ENCODE data around the gene PCED1B.

DNA sequence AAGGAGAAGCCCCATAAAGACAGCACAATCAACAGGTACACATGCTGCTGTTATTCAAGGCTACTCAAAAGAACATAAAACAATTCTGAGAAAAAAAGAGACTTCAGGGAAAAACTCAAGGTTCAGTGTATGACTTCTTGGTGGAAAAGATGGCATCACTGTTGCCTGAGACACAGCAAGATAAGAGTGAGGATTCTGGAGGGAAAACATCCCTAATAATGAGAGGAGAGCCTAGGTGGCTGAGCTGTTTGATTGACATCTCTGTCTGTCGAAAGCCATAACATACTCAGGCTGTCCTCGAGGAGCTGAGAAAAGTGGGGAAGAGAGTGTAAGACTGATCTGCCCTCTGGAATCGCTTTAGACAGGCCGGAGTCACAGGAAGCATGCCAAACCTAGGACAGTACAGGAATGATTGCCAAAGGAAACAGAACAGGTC is 193.8 kb downstream of the PCED1B start:
- no peak for TF ChIP-seq POLR2A (IDR thresholded peaks at IDR 0.05)
- TF ChIP-seq, protein P1, sequence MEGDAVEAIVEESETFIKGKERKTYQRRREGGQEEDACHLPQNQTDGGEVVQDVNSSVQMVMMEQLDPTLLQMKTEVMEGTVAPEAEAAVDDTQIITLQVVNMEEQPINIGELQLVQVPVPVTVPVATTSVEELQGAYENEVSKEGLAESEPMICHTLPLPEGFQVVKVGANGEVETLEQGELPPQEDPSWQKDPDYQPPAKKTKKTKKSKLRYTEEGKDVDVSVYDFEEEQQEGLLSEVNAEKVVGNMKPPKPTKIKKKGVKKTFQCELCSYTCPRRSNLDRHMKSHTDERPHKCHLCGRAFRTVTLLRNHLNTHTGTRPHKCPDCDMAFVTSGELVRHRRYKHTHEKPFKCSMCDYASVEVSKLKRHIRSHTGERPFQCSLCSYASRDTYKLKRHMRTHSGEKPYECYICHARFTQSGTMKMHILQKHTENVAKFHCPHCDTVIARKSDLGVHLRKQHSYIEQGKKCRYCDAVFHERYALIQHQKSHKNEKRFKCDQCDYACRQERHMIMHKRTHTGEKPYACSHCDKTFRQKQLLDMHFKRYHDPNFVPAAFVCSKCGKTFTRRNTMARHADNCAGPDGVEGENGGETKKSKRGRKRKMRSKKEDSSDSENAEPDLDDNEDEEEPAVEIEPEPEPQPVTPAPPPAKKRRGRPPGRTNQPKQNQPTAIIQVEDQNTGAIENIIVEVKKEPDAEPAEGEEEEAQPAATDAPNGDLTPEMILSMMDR (IDR thresholded peaks at IDR 0.05): no peak
